ENCODE measurements around the gene EDN1. TPM values are rescaled to one million over a fixed set of nuclear protein-coding genes. Genes with fewer than 3 reads are reported as not detected.

The EDN1 gene
- total RNA-seq, 1 experiment from 2014 or later = 25.6 TPM

DNA sequence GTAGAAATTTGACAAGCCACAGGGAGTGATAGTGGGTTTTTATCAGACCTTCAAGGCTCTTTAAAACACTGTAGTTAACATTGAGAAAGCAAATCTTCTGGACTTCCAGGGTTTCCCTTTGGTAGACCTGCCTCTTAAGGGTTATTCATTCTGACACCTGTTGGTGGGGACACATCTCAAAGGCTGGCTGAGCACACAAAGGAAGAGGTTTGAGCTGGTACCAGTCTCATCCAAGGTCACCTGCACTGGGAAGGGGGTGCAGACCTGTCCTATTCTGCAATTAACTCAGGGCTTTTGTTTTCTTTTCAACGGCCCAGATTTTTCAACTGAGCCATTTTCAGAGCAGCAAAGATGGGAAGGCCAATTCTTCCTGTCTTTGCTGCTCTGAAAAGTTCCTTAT is 45.6 kb downstream of the EDN1 start:
- no TSS peak for BruUV-seq (replicated peaks)

DNA sequence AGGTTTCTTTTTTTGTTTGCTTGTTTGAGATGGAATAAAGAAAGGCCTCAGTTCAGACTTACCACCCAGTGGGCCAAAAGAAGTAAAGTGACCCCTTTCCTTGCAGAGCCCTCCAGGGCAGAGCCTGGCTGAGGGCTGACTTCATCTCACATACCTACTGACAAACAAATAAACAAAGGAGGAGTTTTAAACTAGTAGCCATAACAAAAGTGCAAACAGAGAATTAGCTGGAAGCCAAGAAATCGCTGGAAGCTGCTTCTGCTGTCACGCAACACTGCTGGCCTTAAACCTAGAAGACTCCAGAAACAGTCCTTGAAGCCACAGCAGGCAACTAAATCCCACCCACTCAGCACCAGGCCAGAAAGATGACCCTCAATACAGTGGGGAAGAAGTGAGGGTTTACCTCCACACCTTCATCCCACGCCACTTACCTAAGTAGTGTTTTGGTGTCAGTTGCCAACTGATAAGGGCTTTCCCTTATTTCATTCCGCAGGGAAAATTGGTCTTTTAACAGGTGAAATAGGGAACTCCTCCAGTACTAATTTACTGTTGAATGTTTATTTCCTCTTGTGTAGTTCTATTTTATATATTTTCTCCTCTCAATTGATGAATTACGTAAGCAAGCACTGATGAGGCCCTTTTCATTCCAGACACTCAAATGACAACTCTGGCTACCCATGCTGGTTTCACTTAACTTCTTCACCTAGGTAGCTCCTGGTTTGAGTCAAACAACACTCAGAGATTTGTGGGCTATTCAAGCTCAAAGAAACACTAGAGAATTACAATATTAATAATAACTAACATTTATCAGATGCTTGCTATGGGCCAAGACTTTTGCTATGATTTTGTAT is 46.2 kb downstream of the EDN1 start:
- no peaks in the 10 kb centered on the region for H4K20me1 ChIP-seq (ENCODE audit: low read length)
- ChIA-PET CTCF (no interaction called here), POLR2A (ENCODE audit: unreplicated experiment) (no interaction called here)
- ATAC-seq = no peak
- H3K79me2 ChIP-seq (ENCODE audit: low read length) = no peaks in the 10 kb centered on the region
- BruUV-seq (replicated peaks) = no TSS peak
- peaks cover 36% of the 10 kb centered on the region for H3K4me1 ChIP-seq (ENCODE audit: insufficient read depth, low read length)
- no peak overlapping the region for H3K9ac ChIP-seq (ENCODE audit: low read length)
- no peaks in the 10 kb centered on the region for H3K36me3 ChIP-seq (ENCODE audit: low read depth, low read length)
- peaks cover 7% of the 10 kb centered on the region for H3F3A ChIP-seq (ENCODE audit: low read length, unreplicated experiment)
- no peak overlapping the region for H3K4me2 ChIP-seq (ENCODE audit: low read length)
- DNase-seq = no peak
- H3K9me2 ChIP-seq (replicated peaks; ENCODE audit: low read length) = no peaks in the 10 kb centered on the region
- TF ChIP-seq EZH2 (IDR thresholded peaks at IDR 0.05; ENCODE audit: low read length, unreplicated experiment) = no peak
- no peak for TF ChIP-seq EZH2phosphoT487 (IDR thresholded peaks at IDR 0.05; ENCODE audit: borderline replicate concordance, low read length)
- no peaks in the 10 kb centered on the region for H3K9me3 ChIP-seq (ENCODE audit: low read length)
- H3K27me3 ChIP-seq (ENCODE audit: low read length) = no peaks in the 10 kb centered on the region
- no peak overlapping the region for H2AFZ ChIP-seq (ENCODE audit: low read length)
- 0 out of 2 replicates have a peak overlapping the region, but pooled peaks have one; percentile 55 for H3K27ac ChIP-seq (ENCODE audit: low read length)
- intact Hi-C loops (cut with micrococcal nuclease) = no loop called here
- no peak overlapping the region for H3K4me3 ChIP-seq (ENCODE audit: low read length)

More for the DNA sequence above, 45.6 kb downstream of the EDN1 start:
- Histone ChIP-seq H3K27ac (ENCODE audit: low read length) (peak overlapping the region; percentile 55), H3K36me3 (ENCODE audit: low read depth, low read length) (no peaks in the 10 kb centered on the region), H3K9ac (ENCODE audit: low read length) (no peak overlapping the region), H3K4me2 (ENCODE audit: low read length) (no peak overlapping the region), H3K27me3 (ENCODE audit: low read length) (no peaks in the 10 kb centered on the region), H3F3A (ENCODE audit: low read length, unreplicated experiment) (peaks cover 7% of the 10 kb centered on the region), H3K4me1 (ENCODE audit: insufficient read depth, low read length) (peaks cover 38% of the 10 kb centered on the region), H3K9me3 (ENCODE audit: low read length) (no peaks in the 10 kb centered on the region), H2AFZ (ENCODE audit: low read length) (no peak overlapping the region), H4K20me1 (ENCODE audit: low read length) (no peaks in the 10 kb centered on the region), H3K9me2 (replicated peaks; ENCODE audit: low read length) (no peaks in the 10 kb centered on the region), H3K79me2 (ENCODE audit: low read length) (no peaks in the 10 kb centered on the region), H3K4me3 (ENCODE audit: low read length) (no peak overlapping the region)
- TF ChIP-seq EZH2 (IDR thresholded peaks at IDR 0.05; ENCODE audit: low read length, unreplicated experiment) (no peak), EZH2phosphoT487 (IDR thresholded peaks at IDR 0.05; ENCODE audit: borderline replicate concordance, low read length) (no peak), CTCF (conservative IDR thresholded peaks at IDR 0.05; ENCODE audit: low read depth, low read length) (no peak)
- ATAC-seq = no peak; the same call in 1 of the 2 replicates
- intact Hi-C loops (cut with micrococcal nuclease) = no loop called here
- CTCF ChIA-PET = no interaction called here
- no peak for DNase-seq
- POLR2A ChIA-PET (ENCODE audit: unreplicated experiment) = interaction anchor here (0.6 kb wide), 1 partner anchor 45 kb away, joined by 9 read pairs; no protein-coding TSS in a partner anchor

DNA sequence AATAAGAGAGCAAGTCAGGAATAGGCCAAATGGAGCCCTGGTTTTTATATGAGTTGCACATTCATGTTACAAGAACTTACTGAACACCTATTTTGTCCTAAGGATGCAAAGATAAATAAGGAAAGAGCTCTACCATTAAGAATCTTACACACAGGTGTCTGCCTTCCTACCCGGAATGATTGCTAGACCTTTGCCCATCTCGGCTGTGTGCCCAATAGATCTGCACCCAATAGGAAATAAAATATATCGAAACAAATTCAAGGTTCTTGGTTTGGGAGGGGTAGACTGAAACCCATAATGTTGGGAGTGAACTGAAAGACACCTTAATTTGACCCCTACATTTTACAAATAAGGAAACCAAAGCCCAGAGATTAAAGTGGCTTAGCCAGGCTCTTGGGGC is 48.9 kb downstream of the EDN1 start:
- no TSS peak for BruUV-seq (replicated peaks)
- peaks cover 23% of the 10 kb centered on the region for H3F3A ChIP-seq (ENCODE audit: low read length, unreplicated experiment)
- H3K79me2 ChIP-seq (ENCODE audit: low read length) = no peaks in the 10 kb centered on the region
- CTCF ChIA-PET = no interaction called here
- no peaks in the 10 kb centered on the region for H3K36me3 ChIP-seq (ENCODE audit: low read depth, low read length)
- H3K4me3 ChIP-seq (ENCODE audit: low read length) = no peak overlapping the region
- no peak for TF ChIP-seq CTCF (conservative IDR thresholded peaks at IDR 0.05; ENCODE audit: low read depth, low read length)
- no peak for TF ChIP-seq EZH2phosphoT487 (IDR thresholded peaks at IDR 0.05; ENCODE audit: borderline replicate concordance, low read length)
- TF ChIP-seq EZH2 (IDR thresholded peaks at IDR 0.05; ENCODE audit: low read length, unreplicated experiment) = no peak
- ATAC-seq = no peak
- H3K4me2 ChIP-seq (ENCODE audit: low read length) = no peak overlapping the region
- H3K4me1 ChIP-seq (ENCODE audit: insufficient read depth, low read length) = peaks cover 51% of the 10 kb centered on the region
- intact Hi-C loops (cut with micrococcal nuclease) = no loop called here
- no peaks in the 10 kb centered on the region for H3K27me3 ChIP-seq (ENCODE audit: low read length)
- DNase-seq = no peak
- H3K9me2 ChIP-seq (replicated peaks; ENCODE audit: low read length) = no peaks in the 10 kb centered on the region
- POLR2A ChIA-PET (ENCODE audit: unreplicated experiment) = no interaction called here
- no peak overlapping the region for H3K9ac ChIP-seq (ENCODE audit: low read length)
- H2AFZ ChIP-seq (ENCODE audit: low read length) = no peak overlapping the region
- no peaks in the 10 kb centered on the region for H3K9me3 ChIP-seq (ENCODE audit: low read length)
- H3K27ac ChIP-seq (ENCODE audit: low read length) = no peak overlapping the region
- no peaks in the 10 kb centered on the region for H4K20me1 ChIP-seq (ENCODE audit: low read length)
